ENCODE results near the gene NME7.

NME7 gene

DNA sequence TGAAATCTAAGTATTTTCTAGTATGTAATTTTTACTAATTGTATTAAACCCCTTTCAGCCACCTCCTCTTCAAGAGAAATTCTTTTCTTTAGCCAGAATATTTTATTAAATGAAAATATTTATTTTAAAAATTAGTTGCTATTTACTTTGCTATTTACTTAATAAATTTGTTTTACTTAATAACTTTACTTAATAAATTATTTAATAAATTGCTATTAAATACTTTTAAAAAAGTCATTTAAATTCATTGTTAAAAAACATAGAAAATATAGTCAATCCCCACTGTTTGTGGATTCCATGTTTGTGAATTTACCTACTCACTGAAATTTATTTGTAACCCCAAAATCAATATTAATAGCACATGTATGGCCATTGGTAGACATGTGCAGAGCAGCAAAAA is 155.5 kb downstream of the NME7 start:
- Histone ChIP-seq H3K4me1 (ENCODE audit: insufficient read depth, low read length, poor library complexity, severe bottlenecking) (no peaks in the 10 kb centered on the region), H3K9ac (ENCODE audit: low read depth, low read length, poor library complexity, severe bottlenecking) (no peak overlapping the region), H3K9me3 (ENCODE audit: insufficient read depth, low read depth, low read length) (peaks cover 4% of the 10 kb centered on the region; the same call in 1 of the 2 replicates), H3K4me2 (ENCODE audit: low read depth, low read length, poor library complexity, severe bottlenecking) (no peak overlapping the region), H3K9me2 (replicated peaks; ENCODE audit: low read depth, low read length) (no peaks in the 10 kb centered on the region), H3K79me2 (ENCODE audit: insufficient read depth, low read length) (no peaks in the 10 kb centered on the region), H3K4me3 (ENCODE audit: low read length, poor library complexity, severe bottlenecking) (no peak overlapping the region), H3K27me3 (ENCODE audit: insufficient read depth, low read length, poor library complexity, severe bottlenecking) (no peaks in the 10 kb centered on the region), H2AFZ (ENCODE audit: low read length) (no peak overlapping the region), H3F3A (ENCODE audit: low read depth) (no peaks in the 10 kb centered on the region), H4K20me1 (ENCODE audit: insufficient read depth, low read length, poor library complexity, severe bottlenecking) (no peaks in the 10 kb centered on the region), H3K36me3 (ENCODE audit: insufficient read depth, low read length) (peaks cover 5% of the 10 kb centered on the region; the same call in 1 of the 2 replicates)
- TF ChIP-seq, protein P1, sequence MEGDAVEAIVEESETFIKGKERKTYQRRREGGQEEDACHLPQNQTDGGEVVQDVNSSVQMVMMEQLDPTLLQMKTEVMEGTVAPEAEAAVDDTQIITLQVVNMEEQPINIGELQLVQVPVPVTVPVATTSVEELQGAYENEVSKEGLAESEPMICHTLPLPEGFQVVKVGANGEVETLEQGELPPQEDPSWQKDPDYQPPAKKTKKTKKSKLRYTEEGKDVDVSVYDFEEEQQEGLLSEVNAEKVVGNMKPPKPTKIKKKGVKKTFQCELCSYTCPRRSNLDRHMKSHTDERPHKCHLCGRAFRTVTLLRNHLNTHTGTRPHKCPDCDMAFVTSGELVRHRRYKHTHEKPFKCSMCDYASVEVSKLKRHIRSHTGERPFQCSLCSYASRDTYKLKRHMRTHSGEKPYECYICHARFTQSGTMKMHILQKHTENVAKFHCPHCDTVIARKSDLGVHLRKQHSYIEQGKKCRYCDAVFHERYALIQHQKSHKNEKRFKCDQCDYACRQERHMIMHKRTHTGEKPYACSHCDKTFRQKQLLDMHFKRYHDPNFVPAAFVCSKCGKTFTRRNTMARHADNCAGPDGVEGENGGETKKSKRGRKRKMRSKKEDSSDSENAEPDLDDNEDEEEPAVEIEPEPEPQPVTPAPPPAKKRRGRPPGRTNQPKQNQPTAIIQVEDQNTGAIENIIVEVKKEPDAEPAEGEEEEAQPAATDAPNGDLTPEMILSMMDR (conservative IDR thresholded peaks at IDR 0.05; ENCODE audit: low read length), result no peak
- TF ChIP-seq EZH2phosphoT487 (IDR thresholded peaks at IDR 0.05; ENCODE audit: borderline replicate concordance), result no peak

DNA sequence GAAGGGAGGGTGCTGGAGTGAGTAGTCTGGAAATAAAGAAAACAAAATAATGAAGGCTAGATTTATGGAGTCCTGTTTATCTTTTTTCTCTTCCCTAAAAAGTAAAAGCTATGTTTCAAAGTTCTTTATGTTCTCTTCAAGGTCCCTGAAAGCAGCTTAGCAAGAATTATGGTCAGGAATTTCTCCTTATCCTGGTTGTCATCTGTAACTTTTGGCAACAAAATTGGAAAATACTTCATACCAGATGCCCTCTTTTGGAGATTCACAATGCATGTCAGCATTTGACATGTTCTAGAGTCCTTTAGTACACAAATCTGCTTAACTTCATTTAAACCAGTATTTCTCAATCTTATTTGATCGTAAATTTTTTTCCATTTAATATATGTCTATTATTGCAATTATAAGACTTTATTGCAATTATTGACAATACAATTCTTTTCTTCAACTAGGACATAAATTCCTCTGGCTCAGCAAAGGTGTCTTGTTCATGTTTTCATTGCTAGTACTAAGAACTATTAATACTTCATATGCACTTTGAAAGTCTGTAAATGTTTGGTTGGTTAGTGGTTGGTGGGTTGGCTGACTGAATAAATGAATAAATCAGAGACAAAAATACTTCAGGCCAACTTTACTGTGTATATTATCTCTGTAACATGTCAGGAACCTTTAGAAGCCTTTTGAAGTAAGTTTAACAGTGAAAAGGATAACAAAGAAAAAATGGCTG is 159.6 kb downstream of the NME7 start:
- no peak overlapping the region for H3K4me2 ChIP-seq (ENCODE audit: low read depth, low read length, poor library complexity, severe bottlenecking)
- no peak overlapping the region for H2AFZ ChIP-seq (ENCODE audit: low read length)
- no peaks in the 10 kb centered on the region for H3K9me3 ChIP-seq (ENCODE audit: insufficient read depth, low read depth, low read length)
- H4K20me1 ChIP-seq (ENCODE audit: insufficient read depth, low read length, poor library complexity, severe bottlenecking), result no peaks in the 10 kb centered on the region
- H3K4me1 ChIP-seq (ENCODE audit: insufficient read depth, low read length, poor library complexity, severe bottlenecking), result no peaks in the 10 kb centered on the region
- no peak overlapping the region for H3K9ac ChIP-seq (ENCODE audit: low read depth, low read length, poor library complexity, severe bottlenecking)
- no peaks in the 10 kb centered on the region for H3K79me2 ChIP-seq (ENCODE audit: insufficient read depth, low read length)
- H3K36me3 ChIP-seq (ENCODE audit: insufficient read depth, low read length), result no peaks in the 10 kb centered on the region
- no peak overlapping the region for H3K4me3 ChIP-seq (ENCODE audit: low read length, poor library complexity, severe bottlenecking)
- H3K27me3 ChIP-seq (ENCODE audit: insufficient read depth, low read length, poor library complexity, severe bottlenecking), result no peaks in the 10 kb centered on the region
- no peaks in the 10 kb centered on the region for H3F3A ChIP-seq (ENCODE audit: low read depth)
- TF ChIP-seq EZH2phosphoT487 (IDR thresholded peaks at IDR 0.05; ENCODE audit: borderline replicate concordance), result no peak
- TF ChIP-seq, protein P1 (conservative IDR thresholded peaks at IDR 0.05; ENCODE audit: low read length), result no peak
- no peaks in the 10 kb centered on the region for H3K9me2 ChIP-seq (replicated peaks; ENCODE audit: low read depth, low read length)

DNA sequence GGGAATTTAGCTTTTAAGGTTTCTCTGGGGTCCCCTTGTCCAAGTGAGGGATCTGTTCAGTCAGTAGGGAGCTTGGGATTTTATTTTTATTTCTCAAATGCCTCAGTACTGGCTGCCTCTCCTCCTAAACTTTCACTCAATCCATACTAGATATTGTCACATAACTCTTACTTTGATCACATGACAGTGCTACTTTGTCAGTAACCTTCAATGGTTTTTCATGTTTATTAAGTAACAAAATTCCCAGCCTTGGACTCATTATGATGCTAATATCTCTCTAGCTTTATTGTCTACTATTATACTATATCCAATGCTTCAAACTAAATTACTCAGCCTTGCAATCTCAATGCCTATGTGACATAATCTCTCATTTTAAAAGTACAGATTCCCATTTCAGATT is 163.4 kb downstream of the NME7 start:
- Histone ChIP-seq H3K9ac (ENCODE audit: low read depth, low read length, poor library complexity, severe bottlenecking) (no peak overlapping the region), H3K9me2 (replicated peaks; ENCODE audit: low read depth, low read length) (no peaks in the 10 kb centered on the region), H3K4me1 (ENCODE audit: insufficient read depth, low read length, poor library complexity, severe bottlenecking) (no peaks in the 10 kb centered on the region), H3K4me3 (ENCODE audit: low read length, poor library complexity, severe bottlenecking) (no peak overlapping the region), H3K4me2 (ENCODE audit: low read depth, low read length, poor library complexity, severe bottlenecking) (no peak overlapping the region), H3K9me3 (ENCODE audit: insufficient read depth, low read depth, low read length) (no peaks in the 10 kb centered on the region), H3F3A (ENCODE audit: low read depth) (no peaks in the 10 kb centered on the region), H3K36me3 (ENCODE audit: insufficient read depth, low read length) (no peaks in the 10 kb centered on the region), H3K79me2 (ENCODE audit: insufficient read depth, low read length) (no peaks in the 10 kb centered on the region), H3K27me3 (ENCODE audit: insufficient read depth, low read length, poor library complexity, severe bottlenecking) (no peaks in the 10 kb centered on the region), H2AFZ (ENCODE audit: low read length) (no peak overlapping the region), H4K20me1 (ENCODE audit: insufficient read depth, low read length, poor library complexity, severe bottlenecking) (no peaks in the 10 kb centered on the region)
- TF ChIP-seq, protein P1 (conservative IDR thresholded peaks at IDR 0.05; ENCODE audit: low read length), result no peak
- no peak for TF ChIP-seq EZH2phosphoT487 (IDR thresholded peaks at IDR 0.05; ENCODE audit: borderline replicate concordance)

Data from Loucy (cell line).